Tibial nerve (tissue), 3 donors: ENCODE data around the gene CABYR.

Source experiments
- CTCF ChIP-seq, 5 experiments: fragments of 200-600 bp in 3 of 5; fragments of 450-650 bp in 2 of 5; sonication (generic) in 3 of 5; IDR thresholded peaks; one replicate each; pipeline ENCODE4 v1.5.1; 2016 to 2019; ENCODE audit warnings: antibody characterized with exemption in 5 of 5, mild to moderate bottlenecking in 3 of 5, moderate library complexity in 2 of 5
- POLR2A ChIP-seq, 2 donors: fragments of 450-650 bp; IDR thresholded peaks; one replicate each; pipeline ENCODE4 v1.6.1; 2017; ENCODE audit warnings: antibody characterized with exemption in 2 of 2, mild to moderate bottlenecking in 2 of 2, moderate library complexity in 2 of 2

DNA sequence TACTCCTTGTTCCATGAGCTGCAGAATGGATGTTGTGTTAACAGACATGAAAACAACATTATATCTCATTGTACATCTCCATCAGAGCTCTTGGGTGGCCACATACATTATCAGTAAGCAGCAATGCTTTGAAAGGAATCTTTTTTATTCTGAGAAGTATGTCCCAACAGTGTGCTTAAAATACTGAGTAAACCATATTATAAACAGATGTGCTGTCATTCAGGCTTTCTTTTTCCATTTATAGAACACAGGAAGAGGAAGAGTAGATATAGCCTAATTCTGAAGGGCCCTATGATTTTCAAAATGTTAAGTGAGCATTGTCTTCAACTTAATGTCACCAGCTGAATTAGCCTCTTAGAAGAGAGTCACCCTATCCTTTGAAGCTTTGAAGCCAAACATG lies 44.3 kb upstream of the CABYR start:
- TF ChIP-seq CTCF (IDR thresholded peaks at IDR 0.05): no peak
- no peak for TF ChIP-seq POLR2A (IDR thresholded peaks at IDR 0.05)
